GM23338 (cell line): Measurements from ENCODE around the gene CBY3. TPM values are rescaled to one million over a fixed set of nuclear protein-coding genes. Genes with fewer than 3 reads are reported as not detected.

ENCODE experiments used
- ATAC-seq: fragments of 200-7000 bp; cut with Tn5 transposase; 3 replicates; pipeline ENCODE4 v1.9.1; 2020
- DNase-seq: peaks from one replicate; pipeline ENCODE4 v3.0.0-alpha.2; 2015; ENCODE audit warnings: low spot score
- H2AFZ ChIP-seq: fragments of 200-600 bp; sonication (generic); 2 replicates; pipeline ENCODE4 v1.8.0; 2016; ENCODE audit warnings: antibody characterized with exemption, mild to moderate bottlenecking, moderate library complexity
- H3F3A ChIP-seq: fragments of 200-600 bp; sonication (generic); replicated peaks from 2 replicates; pipeline ENCODE4 v1.8.0; 2017; ENCODE audit warnings: antibody characterized with exemption, mixed run types, low read depth
- H3K27ac ChIP-seq: fragments of 200-600 bp; sonication (generic); 2 replicates; pipeline ENCODE4 v1.6.1; 2016; ENCODE audit warnings: low read depth
- H3K27me3 ChIP-seq: fragments of 200-600 bp; sonication (generic); 2 replicates; pipeline ENCODE4 v1.8.0; 2016; ENCODE audit warnings: mild to moderate bottlenecking, mixed run types, moderate library complexity; ENCODE audit not compliant: insufficient read depth
- H3K36me3 ChIP-seq: fragments of 200-600 bp; sonication (generic); 2 replicates; pipeline ENCODE4 v1.8.0; 2016; ENCODE audit warnings: mild to moderate bottlenecking; ENCODE audit not compliant: insufficient read depth
- H3K4me1 ChIP-seq: fragments of 200-600 bp; sonication (generic); 2 replicates; pipeline ENCODE4 v1.8.0; 2016; ENCODE audit warnings: mild to moderate bottlenecking, moderate library complexity; ENCODE audit not compliant: insufficient read depth
- H3K4me2 ChIP-seq: fragments of 200-600 bp; sonication (generic); 2 replicates; pipeline ENCODE4 v1.7.1; 2017; ENCODE audit warnings: mixed run types
- H3K4me3 ChIP-seq: fragments of 200-600 bp; sonication (generic); 2 replicates; pipeline ENCODE4 v1.6.1; 2016; ENCODE audit warnings: mixed run types
- H3K79me2 ChIP-seq: fragments of 200-600 bp; sonication (generic); replicated peaks from 2 replicates; pipeline ENCODE4 v1.8.0; 2017; ENCODE audit warnings: mild to moderate bottlenecking; ENCODE audit not compliant: insufficient read depth
- H3K9me2 ChIP-seq: fragments of 200-600 bp; sonication (generic); 2 replicates; pipeline ENCODE4 v1.8.0; 2017; ENCODE audit not compliant: insufficient read depth
- H4K20me1 ChIP-seq: fragments of 200-600 bp; sonication (generic); replicated peaks from 2 replicates; pipeline ENCODE4 v1.8.0; 2017; ENCODE audit warnings: mild to moderate bottlenecking; ENCODE audit not compliant: insufficient read depth
- H3K27ac Mint-ChIP-seq: 2 replicates; pipeline ENCODE4 v1.8.0; 2020; ENCODE audit warnings: inconsistent platforms, mild to moderate bottlenecking, moderate library complexity, mixed read lengths
- H3K27me3 Mint-ChIP-seq: 3 replicates; pipeline ENCODE4 v1.8.0; 2022; ENCODE audit warnings: low read depth, mild to moderate bottlenecking, moderate library complexity, mixed read lengths, inconsistent platforms; ENCODE audit not compliant: insufficient read depth, poor library complexity
- H3K36me3 Mint-ChIP-seq: 3 replicates; pipeline ENCODE4 v1.8.0; 2021; ENCODE audit warnings: low read depth, mild to moderate bottlenecking, inconsistent platforms, moderate library complexity, mixed read lengths
- H3K4me1 Mint-ChIP-seq: 3 replicates; pipeline ENCODE4 v1.8.0; 2020; ENCODE audit warnings: mild to moderate bottlenecking, inconsistent platforms, mixed read lengths
- H3K4me3 Mint-ChIP-seq: 3 replicates; pipeline ENCODE4 v1.8.0; 2021; ENCODE audit warnings: moderate library complexity, mild to moderate bottlenecking, inconsistent platforms, mixed read lengths
- H3K9me3 Mint-ChIP-seq: 3 replicates; pipeline ENCODE4 v1.8.0; 2020; ENCODE audit warnings: moderate library complexity, mild to moderate bottlenecking, inconsistent platforms, mixed read lengths
- CTCF ChIP-seq, 2 experiments: fragments of 200-600 bp in 1 of 2; sonication (generic) in 1 of 2; conservative IDR thresholded peaks; 2 replicates each; pipeline versions ENCODE4 v1.5.1 to v1.6.1; 2016 to 2017; ENCODE audit warnings: antibody characterized with exemption in 2 of 2, low read depth in 2 of 2, mild to moderate bottlenecking in 2 of 2, moderate library complexity in 1 of 2
- ETS1 ChIP-seq: IDR thresholded peaks from 2 replicates; pipeline ENCODE4 v1.6.1; 2016; ENCODE audit warnings: antibody characterized with exemption
- EZH2 ChIP-seq: fragments of 200-600 bp; sonication (generic); IDR thresholded peaks from one replicate; pipeline ENCODE4 v1.8.0; 2017; ENCODE audit warnings: antibody characterized with exemption, mild to moderate bottlenecking, low read depth; ENCODE audit not compliant: unreplicated experiment
- NANOG ChIP-seq: IDR thresholded peaks from 2 replicates; pipeline ENCODE4 v1.6.1; 2016; ENCODE audit warnings: antibody characterized with exemption, borderline replicate concordance
- POLR2AphosphoS5 ChIP-seq: IDR thresholded peaks from 2 replicates; pipeline ENCODE4 v1.6.1; 2016; ENCODE audit warnings: antibody characterized with exemption, low read depth
- REST ChIP-seq: IDR thresholded peaks from one replicate; pipeline ENCODE4 v1.6.1; 2018; ENCODE audit warnings: antibody characterized with exemption; ENCODE audit not compliant: unreplicated experiment
- STAT1 ChIP-seq: IDR thresholded peaks from one replicate; pipeline ENCODE4 v1.6.1; 2016; ENCODE audit warnings: antibody characterized with exemption; ENCODE audit not compliant: unreplicated experiment
- ZNF462 ChIP-seq: fragments of 250-450 bp; sonication (Bioruptor Pico); IDR thresholded peaks from 2 replicates; pipeline ENCODE4 v1.5.0; 2020; ENCODE audit warnings: mild to moderate bottlenecking, moderate library complexity
- polyA plus RNA-seq: library from polyadenylated mRNA; unstranded; fragments of >200 nt; fragmentation: Nextera tagmentation; extraction: Ambion mirVana; gene quantifications from 2 replicates; pipeline ENCODE4 v1.2.1, GENCODE V29; 2016
- total RNA-seq: library from RNA; depleted of rRNA; stranded (reverse); fragments of >200 nt; shearing (Covaris generic); gene quantifications from 2 replicates; pipeline ENCODE4 v1.2.3, GENCODE V29; 2014

Gene CBY3
- total and polyA plus RNA-seq, 2 experiments from 2014 or later, result 0.37 to 0.52 TPM

GRCh38 chr5:179700401-179700918 lies 19.6 kb upstream of the CBY3 start (continued):
- no peak for TF ChIP-seq ZNF462 (CRISPR knock-in tag)
- TF ChIP-seq STAT1, result no peak
- no peak for TF ChIP-seq REST

- H2AFZ ChIP-seq, result no peak overlapping the region
- TF ChIP-seq POLR2AphosphoS5, result no peak
- no peak for TF ChIP-seq CTCF (conservative IDR thresholded peaks at IDR 0.05; ENCODE audit: low read depth in 2 of 2)
- TF ChIP-seq ETS1, result no peak
- TF ChIP-seq NANOG, result no peak
- no peak for TF ChIP-seq EZH2
These were observed 18.9 kb upstream of the CBY3 start for GRCh38 chr5:179699616-179700237.

More at GRCh38 chr5:179699616-179700237, 18.9 kb upstream of the CBY3 start:
- Histone ChIP-seq H3K79me2 (peaks cover 60% of the 10 kb centered on the region), H3K4me2 (peak overlapping the region; percentile 90), H3K27me3 (no peaks in the 10 kb centered on the region; the same call in 1 of the 2 replicates), H3K4me1 (peaks cover 27% of the 10 kb centered on the region), H3K9me2 (no peaks in the 10 kb centered on the region), H3K4me3 (peak overlapping the region; percentile 100), H3K27ac (peak overlapping the region; percentile 90), H4K20me1 (peaks cover 42% of the 10 kb centered on the region), H3F3A (peaks cover 4% of the 10 kb centered on the region; the same call in 1 of the 2 replicates), H3K36me3 (peaks cover 5% of the 10 kb centered on the region; the same call in 1 of the 2 replicates)
- H3K27me3 Mint-ChIP-seq, result peaks cover 20% of the 10 kb centered on the region
- no peak for ATAC-seq
- no peaks in the 10 kb centered on the region; the same call in 2 of the 3 replicates for H3K9me3 Mint-ChIP-seq
- peak overlapping the region; percentile 99 for H3K4me3 Mint-ChIP-seq
- H3K4me1 Mint-ChIP-seq, result peaks cover 22% of the 10 kb centered on the region
- DNase-seq, result peak; percentile 17
- H3K36me3 Mint-ChIP-seq, result peaks cover 48% of the 10 kb centered on the region
- peak overlapping the region; percentile 98 for H3K27ac Mint-ChIP-seq
